Neural crest cell (in vitro differentiated cells): ENCODE results near the gene LYST. TPM values are rescaled to one million over a fixed set of nuclear protein-coding genes. Genes with fewer than 3 reads are reported as not detected.

Experiments
- DNase-seq: peaks from one replicate; pipeline ENCODE4 v3.0.0; 2021; ENCODE audit warnings: low read depth, mixed read lengths, low spot score
- H3K27ac Mint-ChIP-seq: one replicate; pipeline ENCODE4 v1.8.0; 2021; ENCODE audit warnings: mild to moderate bottlenecking, mixed read lengths; ENCODE audit not compliant: unreplicated experiment
- H3K27me3 Mint-ChIP-seq: 2 replicates; pipeline ENCODE4 v1.8.0; 2021; ENCODE audit warnings: low read depth, mild to moderate bottlenecking, mixed read lengths
- H3K36me3 Mint-ChIP-seq: 2 replicates; pipeline ENCODE4 v1.8.0; 2021; ENCODE audit warnings: low read depth, mild to moderate bottlenecking, mixed read lengths
- H3K4me1 Mint-ChIP-seq: 2 replicates; pipeline ENCODE4 v1.8.0; 2021; ENCODE audit warnings: mixed read lengths
- H3K4me3 Mint-ChIP-seq: one replicate; pipeline ENCODE4 v1.8.0; 2021; ENCODE audit warnings: mild to moderate bottlenecking, mixed read lengths
- H3K9me3 Mint-ChIP-seq: 2 replicates; pipeline ENCODE4 v1.8.0; 2021; ENCODE audit warnings: mixed read lengths
- total RNA-seq: library from RNA; stranded (reverse); gene quantifications from 2 replicates; pipeline ENCODE4 v1.2.1, GENCODE V29; 2021
- TF ChIP-seq, protein P1 (sequence below): fragments of 200-600 bp; sonication (generic); conservative IDR thresholded peaks from 2 replicates; pipeline ENCODE4 v1.5.0; 2021; ENCODE audit warnings: antibody characterized with exemption, mild to moderate bottlenecking

LYST gene
- total RNA-seq, 1 donor from 2014 or later, result 5.3 TPM

GRCh38 chr1:235721982-235722381 is 144.7 kb downstream of the LYST start:
- Mint-ChIP-seq H3K27me3 (no peaks in the 10 kb centered on the region), H3K27ac (no peak overlapping the region), H3K36me3 (peaks cover 3% of the 10 kb centered on the region), H3K9me3 (no peaks in the 10 kb centered on the region), H3K4me1 (no peaks in the 10 kb centered on the region), H3K4me3 (no peak overlapping the region)
- TF ChIP-seq, protein P1, sequence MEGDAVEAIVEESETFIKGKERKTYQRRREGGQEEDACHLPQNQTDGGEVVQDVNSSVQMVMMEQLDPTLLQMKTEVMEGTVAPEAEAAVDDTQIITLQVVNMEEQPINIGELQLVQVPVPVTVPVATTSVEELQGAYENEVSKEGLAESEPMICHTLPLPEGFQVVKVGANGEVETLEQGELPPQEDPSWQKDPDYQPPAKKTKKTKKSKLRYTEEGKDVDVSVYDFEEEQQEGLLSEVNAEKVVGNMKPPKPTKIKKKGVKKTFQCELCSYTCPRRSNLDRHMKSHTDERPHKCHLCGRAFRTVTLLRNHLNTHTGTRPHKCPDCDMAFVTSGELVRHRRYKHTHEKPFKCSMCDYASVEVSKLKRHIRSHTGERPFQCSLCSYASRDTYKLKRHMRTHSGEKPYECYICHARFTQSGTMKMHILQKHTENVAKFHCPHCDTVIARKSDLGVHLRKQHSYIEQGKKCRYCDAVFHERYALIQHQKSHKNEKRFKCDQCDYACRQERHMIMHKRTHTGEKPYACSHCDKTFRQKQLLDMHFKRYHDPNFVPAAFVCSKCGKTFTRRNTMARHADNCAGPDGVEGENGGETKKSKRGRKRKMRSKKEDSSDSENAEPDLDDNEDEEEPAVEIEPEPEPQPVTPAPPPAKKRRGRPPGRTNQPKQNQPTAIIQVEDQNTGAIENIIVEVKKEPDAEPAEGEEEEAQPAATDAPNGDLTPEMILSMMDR, result no peak
- no peak for DNase-seq

- H3K27me3 Mint-ChIP-seq, result no peaks in the 10 kb centered on the region
- no peaks in the 10 kb centered on the region for H3K9me3 Mint-ChIP-seq
- no peak for DNase-seq
- no peaks in the 10 kb centered on the region for H3K4me1 Mint-ChIP-seq
- no peak overlapping the region for H3K27ac Mint-ChIP-seq
- H3K36me3 Mint-ChIP-seq, result peaks cover 3% of the 10 kb centered on the region
- H3K4me3 Mint-ChIP-seq, result no peak overlapping the region
- TF ChIP-seq, protein P1, result no peak
Measured at GRCh38 chr1:235720544-235720943, 146.2 kb downstream of the LYST start.

- no peaks in the 10 kb centered on the region for H3K9me3 Mint-ChIP-seq
- no peaks in the 10 kb centered on the region for H3K36me3 Mint-ChIP-seq
- no peak for DNase-seq
- TF ChIP-seq, protein P1, result no peak
- H3K4me3 Mint-ChIP-seq, result no peak overlapping the region
- no peaks in the 10 kb centered on the region for H3K27me3 Mint-ChIP-seq
- H3K27ac Mint-ChIP-seq, result no peak overlapping the region
- no peaks in the 10 kb centered on the region for H3K4me1 Mint-ChIP-seq
Measured at GRCh38 chr1:235714205-235714897, 152.4 kb downstream of the LYST start.

DNA sequence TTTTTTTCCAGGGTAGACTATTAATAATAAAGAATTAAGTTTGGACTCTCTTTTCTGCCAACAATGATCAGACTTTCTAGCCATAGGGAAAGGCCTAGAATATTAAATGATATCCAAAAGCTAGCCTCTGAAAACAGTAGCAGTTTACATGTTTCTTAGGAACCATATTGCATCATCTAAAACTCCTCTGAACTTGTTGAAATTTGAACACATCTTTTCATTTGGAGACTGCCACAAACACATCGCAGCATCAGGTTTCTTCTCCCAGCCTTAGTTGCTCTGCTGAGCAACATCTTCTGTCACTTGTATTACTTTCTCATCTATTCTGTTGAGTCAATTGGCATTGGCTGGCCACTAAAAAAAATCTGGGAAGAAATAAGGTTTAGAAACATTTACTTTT is 153.9 kb downstream of the LYST start:
- no peak for DNase-seq
- H3K36me3 Mint-ChIP-seq, result no peaks in the 10 kb centered on the region
- no peaks in the 10 kb centered on the region for H3K4me1 Mint-ChIP-seq
- TF ChIP-seq, protein P1, result no peak
- no peaks in the 10 kb centered on the region for H3K27me3 Mint-ChIP-seq
- no peak overlapping the region for H3K4me3 Mint-ChIP-seq
- no peaks in the 10 kb centered on the region for H3K9me3 Mint-ChIP-seq
- H3K27ac Mint-ChIP-seq, result no peak overlapping the region

DNA sequence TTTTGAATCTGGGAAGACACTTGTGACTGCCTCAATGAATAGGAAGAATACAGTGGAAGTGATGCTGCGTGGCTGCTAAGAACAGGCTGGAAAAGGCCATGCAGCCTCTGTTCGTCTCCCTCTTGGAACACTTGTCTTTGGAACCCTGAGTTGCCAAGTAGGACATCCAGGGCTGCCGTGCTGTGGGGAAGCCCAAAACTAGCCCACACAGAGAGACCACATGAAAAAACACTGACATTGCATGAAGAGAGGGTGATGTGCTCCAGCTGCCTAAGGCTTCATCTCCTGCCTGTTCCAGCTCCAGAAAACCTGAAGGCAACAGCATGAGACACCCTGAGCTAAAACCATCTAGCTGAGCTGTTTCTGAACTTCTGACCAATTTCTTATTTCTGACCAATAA is 156.0 kb downstream of the LYST start:
- DNase-seq, result no peak
- H3K27me3 Mint-ChIP-seq, result no peaks in the 10 kb centered on the region
- no peak overlapping the region for H3K4me3 Mint-ChIP-seq
- no peaks in the 10 kb centered on the region for H3K9me3 Mint-ChIP-seq
- H3K36me3 Mint-ChIP-seq, result no peaks in the 10 kb centered on the region
- H3K27ac Mint-ChIP-seq, result no peak overlapping the region
- H3K4me1 Mint-ChIP-seq, result no peaks in the 10 kb centered on the region
- TF ChIP-seq, protein P1, result no peak
